GM12864 (cell line): ENCODE results near the gene TMEM191B.
"Not testable (repeated sequence)": the region's sequence is repeated elsewhere in the genome, so short reads cannot be mapped to it uniquely, and the experiment has no call there.

Experiments
- DNase-seq: peaks from one replicate; pipeline ENCODE4 v3.0.0-alpha.2; 2011; ENCODE audit warnings: low read depth
- H3K4me3 ChIP-seq: 2 replicates; pipeline ENCODE4 v1.5.1; 2011; ENCODE audit warnings: mild to moderate bottlenecking, low read depth, low read length, control low read depth

TMEM191B gene

DNA sequence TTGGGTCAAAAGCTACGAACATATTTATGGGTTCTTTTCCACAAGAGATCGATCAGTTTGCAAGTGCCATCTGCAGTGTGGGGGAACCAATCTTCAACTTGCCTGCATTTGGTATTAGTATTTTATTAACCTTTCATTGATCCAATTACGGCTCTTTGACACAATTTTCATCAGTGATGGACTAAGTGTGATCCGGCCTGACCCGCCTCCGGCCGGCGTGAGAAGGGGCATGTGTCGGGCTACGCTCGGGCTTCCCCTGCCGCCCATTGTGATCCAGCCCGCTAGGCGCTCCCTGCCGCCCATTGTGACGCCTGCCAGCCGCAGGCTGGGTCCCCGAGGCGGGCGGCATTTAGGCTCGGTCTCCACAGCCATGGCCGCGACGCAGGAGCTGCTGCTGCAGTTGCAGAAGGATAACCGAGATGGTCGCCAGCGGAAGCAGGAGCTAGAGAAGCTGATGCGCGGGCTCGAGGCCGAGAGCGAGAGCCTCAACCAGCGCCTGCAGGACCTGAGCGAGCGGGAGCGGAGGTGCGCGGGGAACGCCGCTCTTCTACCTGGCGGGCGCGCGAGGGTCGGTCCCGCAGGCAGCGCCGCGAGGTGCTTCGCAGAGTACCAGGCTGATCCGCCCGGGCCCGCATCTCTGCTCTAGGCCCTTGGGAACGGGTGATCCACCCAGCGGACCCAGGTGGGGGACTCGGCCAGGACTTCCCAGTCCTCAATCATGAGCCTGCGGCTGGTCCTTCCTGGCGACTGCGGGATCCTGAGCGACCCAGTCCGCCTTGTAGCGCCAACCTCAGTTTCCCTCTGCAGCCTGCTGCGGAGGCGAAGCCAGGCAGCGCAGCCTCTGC lies at the start of gene TMEM191B:
Gene TMEM191B (plus strand): TSS at position 51 of the 845 bp plus-strand sequence. CDS start 179 bp downstream, at position 230.
- H3K4me3 ChIP-seq, DNase-seq: not testable (repeated sequence)

GRCh38 chr22:18496227-18496626 lies 31.4 kb upstream of the TMEM191B start:
- not testable (repeated sequence) for DNase-seq, H3K4me3 ChIP-seq

- not testable (repeated sequence) for H3K4me3 ChIP-seq, DNase-seq
These were observed 16.3 kb upstream of the TMEM191B start for GRCh38 chr22:18511327-18511726.

- DNase-seq, H3K4me3 ChIP-seq: not testable (repeated sequence)
These were observed 15.2 kb upstream of the TMEM191B start for GRCh38 chr22:18512378-18512777.

DNA sequence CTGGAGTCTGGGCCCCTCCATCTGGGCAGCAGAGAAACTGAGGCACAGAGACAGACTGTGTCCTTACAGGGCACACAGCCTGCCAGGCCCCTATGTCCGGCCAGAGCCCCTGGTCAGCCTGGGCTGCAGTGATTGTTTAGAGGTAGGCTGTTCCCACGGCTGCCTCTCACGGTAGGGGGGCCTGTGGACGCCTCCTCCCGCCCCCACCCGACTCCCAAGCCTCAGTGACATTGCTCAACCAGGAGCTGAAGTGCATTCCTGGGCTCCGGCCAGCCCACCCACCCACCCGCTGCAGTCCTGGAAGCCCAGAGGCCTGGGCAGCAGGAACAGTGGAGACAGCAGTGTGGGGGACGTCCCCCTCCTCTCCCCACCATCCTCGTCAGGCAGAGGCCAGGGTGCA lies 14.1 kb upstream of the TMEM191B start:
- not testable (repeated sequence) for DNase-seq, H3K4me3 ChIP-seq

- not testable (repeated sequence) for H3K4me3 ChIP-seq, DNase-seq
These were observed 9.5 kb upstream of the TMEM191B start, which contains the start of gene GGTLC3 for GRCh38 chr22:18518061-18518460. Gene GGTLC3, minus strand, starts transcription at chr22:18518161. Its CDS starts 264 bp downstream, at chr22:18517897.

GRCh38 chr22:18522762-18523161 lies 4.8 kb upstream of the TMEM191B start:
- not testable (repeated sequence) for DNase-seq, H3K4me3 ChIP-seq

DNA sequence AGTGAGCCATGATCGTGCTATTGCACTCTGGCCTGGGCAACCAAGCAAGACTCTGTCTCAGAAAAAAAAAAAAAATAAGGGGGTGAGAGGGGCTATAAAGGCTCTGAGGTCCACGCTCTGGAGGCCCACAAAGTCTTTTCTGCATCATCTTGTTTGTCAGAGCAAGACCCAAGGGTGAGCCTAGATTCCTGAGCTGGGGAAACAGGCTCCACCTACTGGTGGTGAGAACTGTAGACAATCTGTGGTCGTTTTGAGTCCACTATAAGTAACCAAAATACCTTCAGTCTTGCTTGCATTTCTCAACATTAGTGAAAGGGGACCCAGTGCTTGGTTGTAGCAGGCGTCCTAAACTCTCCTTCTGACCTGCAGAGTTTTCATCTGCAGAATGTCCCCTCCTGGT lies 4.3 kb upstream of the TMEM191B start:
- not testable (repeated sequence) for DNase-seq, H3K4me3 ChIP-seq

GRCh38 chr22:18528597-18529415 lies 1.2 kb downstream of the TMEM191B start:
- peak; percentile 7 for DNase-seq
- not testable (repeated sequence) for H3K4me3 ChIP-seq

GRCh38 chr22:18529416-18530145 lies 2.0 kb downstream of the TMEM191B start:
- not testable (repeated sequence) for H3K4me3 ChIP-seq, DNase-seq

DNA sequence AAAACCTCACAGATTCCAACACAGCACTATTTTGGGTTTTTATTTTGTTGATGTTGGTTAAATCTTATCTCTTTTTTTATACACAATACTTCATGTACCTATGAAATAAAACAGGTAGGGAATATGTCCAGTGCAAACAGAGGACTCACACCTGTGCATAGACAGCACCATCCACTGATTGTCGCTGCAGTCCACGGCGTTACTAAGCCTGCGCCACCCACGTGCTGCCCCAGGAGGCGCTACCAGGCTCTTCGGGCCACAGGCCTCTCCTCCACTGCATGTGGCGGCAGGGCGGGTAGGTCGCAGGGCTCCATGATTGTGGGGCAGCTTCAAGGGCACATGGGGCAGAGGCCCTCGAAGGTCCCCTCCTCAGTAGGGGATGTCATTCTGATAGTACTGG lies 6.0 kb downstream of the TMEM191B start:
- H3K4me3 ChIP-seq, DNase-seq: not testable (repeated sequence)

DNA sequence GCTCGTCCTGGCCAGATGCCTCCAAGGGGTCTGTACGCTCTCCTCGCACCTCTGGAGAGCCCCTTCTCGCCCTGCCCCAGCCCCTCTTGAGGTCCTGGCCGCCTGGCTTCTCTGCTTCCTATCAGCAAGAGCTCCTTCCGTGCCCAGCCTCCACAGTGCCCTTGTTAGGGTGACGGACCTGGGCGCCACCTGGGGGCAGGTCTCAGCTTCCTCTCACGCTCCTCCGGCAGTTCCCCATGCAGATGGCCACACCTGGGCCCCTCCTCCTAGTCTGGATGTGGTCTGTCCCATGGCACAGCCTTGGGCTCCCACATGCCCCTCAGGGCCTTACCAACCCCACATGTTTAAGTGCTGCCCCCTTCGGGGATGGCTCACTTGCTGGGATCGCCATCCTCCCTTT lies 6.7 kb downstream of the TMEM191B start:
- not testable (repeated sequence) for DNase-seq, H3K4me3 ChIP-seq

DNA sequence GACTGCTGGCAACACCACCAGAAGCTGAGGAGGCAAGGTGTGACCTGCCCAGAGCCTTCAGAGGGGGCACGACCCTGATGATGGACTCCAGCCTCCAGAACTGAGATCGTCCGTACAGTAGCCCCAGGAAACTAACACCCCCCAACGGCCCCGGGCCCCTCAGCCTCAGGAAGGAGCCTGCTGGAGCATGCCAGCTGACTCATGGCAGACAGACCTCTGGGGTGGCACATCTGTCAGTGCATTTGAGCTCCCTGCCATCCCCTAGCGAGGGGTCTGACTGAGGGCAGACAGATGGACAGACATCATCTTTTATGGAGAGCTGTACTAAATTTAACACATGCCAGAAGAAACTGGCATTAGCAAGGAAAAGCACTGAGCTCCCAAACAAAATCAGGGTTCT lies 12.4 kb downstream of the TMEM191B start:
- not testable (repeated sequence) for H3K4me3 ChIP-seq

DNA sequence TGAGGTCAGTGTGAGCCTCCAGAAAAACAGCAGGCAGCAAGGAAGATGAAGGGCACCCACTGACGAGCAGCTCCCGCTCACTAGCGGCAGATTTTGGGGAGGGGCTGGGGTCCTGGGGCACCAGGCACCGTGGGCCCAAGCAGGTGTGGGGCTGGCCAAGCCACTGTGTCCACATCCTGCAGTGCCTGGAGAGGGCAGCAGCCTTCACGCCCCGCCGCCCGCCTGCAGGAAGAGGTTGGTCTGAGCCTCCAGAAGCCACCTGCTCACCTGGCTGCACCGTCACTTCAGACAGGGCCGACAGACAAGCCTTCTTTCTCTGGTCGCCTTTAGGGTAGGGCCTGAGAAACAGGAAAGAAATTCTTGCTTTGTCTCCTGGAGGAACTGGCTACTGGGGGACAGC lies 15.8 kb downstream of the TMEM191B start:
- not testable (repeated sequence) for H3K4me3 ChIP-seq

More for the DNA sequence above, 12.4 kb downstream of the TMEM191B start:
- not testable (repeated sequence) for DNase-seq

GRCh38 chr22:18544615-18545014 lies 17.0 kb downstream of the TMEM191B start:
- not testable (repeated sequence) for H3K4me3 ChIP-seq, DNase-seq

More for the DNA sequence above, 15.8 kb downstream of the TMEM191B start:
- not testable (repeated sequence) for DNase-seq

DNA sequence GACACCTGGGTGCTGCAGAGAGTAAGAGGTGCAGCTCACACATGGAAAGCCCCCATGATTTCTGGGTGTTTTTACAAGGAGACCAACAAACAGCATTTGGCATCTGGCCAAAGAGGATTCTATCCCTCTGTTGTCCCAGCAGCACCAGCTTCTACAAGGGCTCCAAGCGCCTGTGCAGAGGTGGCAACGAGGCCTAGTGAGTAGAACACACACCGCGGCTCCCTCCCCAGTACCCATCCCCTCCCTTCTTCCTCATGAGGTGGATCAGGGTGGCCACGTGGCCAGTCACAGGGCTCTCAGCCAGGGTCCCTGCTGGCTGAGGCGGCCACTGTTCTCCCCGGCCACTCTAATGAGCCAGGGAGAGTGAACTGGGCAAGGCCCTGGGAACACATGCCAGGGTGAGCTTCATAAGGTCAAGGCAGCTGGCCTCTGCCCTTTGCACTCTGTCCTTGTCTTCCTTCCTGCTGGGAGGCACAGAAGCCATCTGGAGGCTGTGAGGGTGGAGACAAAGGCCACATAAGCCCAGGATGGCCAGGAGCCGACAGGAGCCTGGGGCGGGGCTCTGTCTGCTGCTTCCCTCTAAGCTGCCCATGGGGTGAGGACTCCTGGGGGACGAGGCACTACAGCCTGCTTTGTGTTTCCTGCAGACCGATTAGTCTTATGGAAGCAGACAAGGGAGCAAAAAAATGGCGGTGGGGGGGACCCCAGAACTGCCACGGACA lies 22.0 kb downstream of the TMEM191B start:
- not testable (repeated sequence) for DNase-seq, H3K4me3 ChIP-seq

DNA sequence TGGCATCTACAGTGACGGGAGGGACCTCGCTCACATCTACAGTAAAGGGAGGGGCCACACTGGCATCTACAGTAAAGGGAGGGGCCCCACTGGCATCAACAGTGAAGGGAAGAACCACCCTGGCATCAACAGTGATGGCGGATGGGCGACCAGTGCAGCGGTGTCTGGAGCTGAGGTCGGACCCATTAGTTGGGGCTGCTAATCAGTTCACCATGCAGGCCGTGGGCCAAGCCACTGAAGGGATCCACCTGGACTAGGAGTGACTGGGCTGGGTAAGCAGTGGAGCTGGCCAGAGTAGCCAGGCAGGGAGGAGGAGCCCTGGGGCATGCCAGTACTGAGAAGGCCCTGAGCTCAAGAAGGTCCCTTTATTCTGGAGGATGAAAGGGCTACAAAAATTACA lies 23.4 kb downstream of the TMEM191B start:
- not testable (repeated sequence) for H3K4me3 ChIP-seq, DNase-seq

DNA sequence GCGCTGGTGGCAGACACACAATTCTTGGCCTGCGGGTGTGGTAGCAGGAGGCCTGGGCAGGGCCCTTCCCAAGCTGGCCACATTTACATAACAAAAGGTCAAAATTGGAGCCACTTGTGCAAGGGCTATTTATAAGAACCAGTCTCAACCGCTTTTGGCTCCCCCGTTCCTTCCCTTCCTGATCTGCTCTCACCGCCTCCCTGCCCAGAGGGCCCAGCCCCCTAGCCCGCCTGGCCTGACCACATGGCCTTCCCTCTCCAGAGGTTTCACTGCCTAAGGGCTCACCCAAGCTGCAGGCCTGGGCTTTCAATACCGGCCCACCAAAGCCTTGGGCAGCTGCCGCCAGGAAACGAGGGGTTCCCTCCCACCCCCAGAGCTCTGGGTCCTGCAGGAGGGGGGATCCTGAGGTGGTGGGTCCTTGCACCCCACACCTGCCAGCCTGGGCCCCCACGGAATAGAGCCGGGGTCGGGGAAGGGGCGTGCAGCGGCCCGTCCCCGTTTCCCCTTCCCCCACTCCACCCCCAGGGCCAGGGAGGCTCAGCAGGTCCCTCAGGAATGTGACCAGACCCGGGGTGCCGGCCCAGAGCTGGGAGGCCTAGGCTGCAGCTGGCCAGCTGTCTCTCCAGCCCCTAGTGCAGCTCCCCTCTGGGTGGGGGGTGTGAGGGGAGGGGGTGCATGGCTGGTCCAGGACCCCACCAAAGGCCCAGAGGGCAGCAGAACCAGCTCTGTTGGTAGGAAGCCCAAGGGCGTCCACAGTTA lies 25.4 kb downstream of the TMEM191B start:
- DNase-seq, H3K4me3 ChIP-seq: not testable (repeated sequence)
